HepG2 (cell line): ENCODE data around the gene ECT2. TPM values are rescaled to one million over a fixed set of nuclear protein-coding genes. Genes with fewer than 3 reads are reported as not detected.

Source experiments
- ATAC-seq: fragments of 200-7000 bp; cut with Tn5 transposase; 3 replicates; pipeline ENCODE4 v1.9.1; 2020; ENCODE audit warnings: mild to moderate bottlenecking, moderate library complexity
- BruUV-seq: library from RNA; stranded (reverse); fragments of 400-500 nt; replicated peaks from 2 replicates; lab custom pipeline; 2021; lab: Mats Ljungman, UMichigan
- CTCF ChIA-PET: fragments of 300-600 bp; formaldehyde crosslinking; extraction: SDS; loops from one replicate; lab custom pipeline; 2021; ENCODE audit warnings: low total read pairs, inconsistent platforms, low intra/inter-chr PET ratio; lab: Yijun Ruan, JAX
- POLR2A ChIA-PET: fragments of 350-600 bp; sonication (Branson Sonifier 250); formaldehyde crosslinking; loops from one replicate; lab custom pipeline; 2020; ENCODE audit warnings: antibody characterized with exemption, inconsistent platforms; lab: Yijun Ruan, JAX
- DNase-seq: peaks from one replicate; pipeline ENCODE4 v3.0.0-alpha.2; 2015; ENCODE audit warnings: low spot score
- FAIRE-seq: peaks from 3 replicates; lab custom pipeline; 2011; peaks lifted over from hg19 to GRCh38; lab: Jason Lieb, UNC
- H2AFZ ChIP-seq: one replicate; pipeline ENCODE4 v1.6.1; 2011; ENCODE audit warnings: low read length, inconsistent platforms
- H3K27ac ChIP-seq: fragments of 300-600 bp; 3 replicates; pipeline ENCODE4 v1.8.0; 2011; ENCODE audit warnings: mixed run types, mild to moderate bottlenecking, mixed read lengths, low read length, inconsistent platforms; ENCODE audit not compliant: insufficient read depth; ENCODE audit errors: extremely low read length
- H3K27me3 ChIP-seq, 2 experiments: fragments of 200-600 bp in 1 of 2; 2 replicates in 1 of 2; 3 replicates in 1 of 2; pipeline versions ENCODE4 v1.6.0 to v1.8.0; 2011; ENCODE audit warnings: low read length in 2 of 2, mild to moderate bottlenecking in 2 of 2, moderate library complexity in 2 of 2, inconsistent platforms in 1 of 2; ENCODE audit not compliant: insufficient read depth in 2 of 2, control insufficient read depth in 1 of 2
- H3K36me3 ChIP-seq, 2 experiments: fragments of 200-600 bp in 1 of 2; replicated peaks in 1 of 2; 2 replicates in 1 of 2; 3 replicates in 1 of 2; pipeline versions ENCODE4 v1.5.1 to v1.8.0; 2011; ENCODE audit warnings: low read length in 2 of 2, inconsistent platforms in 1 of 2; ENCODE audit not compliant: insufficient read depth in 2 of 2, control insufficient read depth in 1 of 2
- H3K4me1 ChIP-seq: 2 replicates; pipeline ENCODE4 v1.5.1; 2012; ENCODE audit warnings: low read length, inconsistent platforms; ENCODE audit not compliant: insufficient read depth
- H3K4me2 ChIP-seq: 2 replicates; pipeline ENCODE4 v1.6.0; 2011; ENCODE audit warnings: low read depth, low read length, inconsistent platforms
- H3K4me3 ChIP-seq, 3 experiments: fragments of 200-600 bp in 1 of 3; sonication (generic), shearing (Covaris generic) in 1 of 3; replicated peaks in 1 of 3; 2 replicates each; pipeline ENCODE4 v1.5.1; 2011 to 2016; ENCODE audit warnings: low read length in 3 of 3, inconsistent platforms in 2 of 3, low read depth in 2 of 3, mild to moderate bottlenecking in 2 of 3, control low read depth in 1 of 3, mixed read lengths in 1 of 3; ENCODE audit not compliant: insufficient read depth in 1 of 3
- H3K79me2 ChIP-seq: one replicate; pipeline ENCODE4 v1.6.1; 2011; ENCODE audit warnings: low read length, inconsistent platforms; ENCODE audit not compliant: insufficient read depth
- H3K9ac ChIP-seq: 2 replicates; pipeline ENCODE4 v1.6.0; 2011; ENCODE audit warnings: mild to moderate bottlenecking, low read depth, low read length, inconsistent platforms; ENCODE audit not compliant: insufficient read depth
- H3K9me3 ChIP-seq: 2 replicates; pipeline ENCODE4 v1.5.1; 2012; ENCODE audit warnings: mild to moderate bottlenecking, low read length
- H4K20me1 ChIP-seq: 2 replicates; pipeline ENCODE4 v1.6.0; 2011; ENCODE audit warnings: inconsistent platforms, mild to moderate bottlenecking, low read length, moderate library complexity; ENCODE audit not compliant: insufficient read depth
- CEBPB ChIP-seq: IDR thresholded peaks from 2 replicates; pipeline ENCODE4 v1.6.1; 2011; ENCODE audit warnings: low read depth, low read length, improper control_type of control experiment, borderline replicate concordance
- HMGA1 ChIP-seq: sonication (generic); formaldehyde crosslinking; conservative IDR thresholded peaks from 2 replicates; pipeline ENCODE4 v1.4.0; 2020; ENCODE audit warnings: missing genetic modification reagents
- KAT8 ChIP-seq: IDR thresholded peaks from 2 replicates; pipeline ENCODE4 v1.6.1; 2016; ENCODE audit warnings: missing genetic modification reagents, missing compliant biosample characterization
- MIER3 ChIP-seq: IDR thresholded peaks from 2 replicates; pipeline ENCODE4 v1.6.1; 2016; ENCODE audit warnings: missing compliant biosample characterization, borderline replicate concordance
- MTA3 ChIP-seq: sonication (generic); formaldehyde crosslinking; IDR thresholded peaks from 2 replicates; pipeline ENCODE4 v1.4.0; 2020; ENCODE audit warnings: missing genetic modification reagents
- NFATC3 ChIP-seq: sonication (generic); formaldehyde crosslinking; IDR thresholded peaks from 2 replicates; pipeline ENCODE4 v1.5.1; 2020; ENCODE audit warnings: mild to moderate bottlenecking, missing genetic modification reagents
- NFIC ChIP-seq: IDR thresholded peaks from 2 replicates; pipeline ENCODE4 v1.6.1; 2012; ENCODE audit warnings: mild to moderate bottlenecking, low read length, inconsistent platforms
- NFYB ChIP-seq: sonication (generic); formaldehyde crosslinking; IDR thresholded peaks from 2 replicates; pipeline ENCODE4 v1.4.0; 2020; ENCODE audit warnings: missing genetic modification reagents
- PRDM15 ChIP-seq: sonication (generic); formaldehyde crosslinking; IDR thresholded peaks from 2 replicates; pipeline ENCODE4 v1.4.0; 2020; ENCODE audit warnings: missing genetic modification reagents
- RAD51 ChIP-seq: fragments of 450-650 bp; IDR thresholded peaks from 2 replicates; pipeline ENCODE4 v1.6.1; 2016; ENCODE audit warnings: borderline replicate concordance
- RERE ChIP-seq: IDR thresholded peaks from 2 replicates; pipeline ENCODE4 v1.6.1; 2016; ENCODE audit warnings: low read depth, missing genetic modification reagents, missing compliant biosample characterization
- SNAI1 ChIP-seq: sonication (generic); formaldehyde crosslinking; IDR thresholded peaks from 2 replicates; pipeline ENCODE4 v1.5.0; 2020; ENCODE audit warnings: mild to moderate bottlenecking, missing genetic modification reagents, borderline replicate concordance
- TCF12 ChIP-seq, 2 experiments: fragments of 450-650 bp in 1 of 2; sonication (generic) in 1 of 2; formaldehyde crosslinking in 1 of 2; IDR thresholded peaks; 2 replicates each; pipeline versions ENCODE4 v1.6.1 to v1.8.0; 2017 to 2022; ENCODE audit warnings: antibody characterized with exemption in 1 of 2, mild to moderate bottlenecking in 1 of 2, missing genetic modification reagents in 1 of 2, moderate library complexity in 1 of 2
- THAP11 ChIP-seq: IDR thresholded peaks from 2 replicates; pipeline ENCODE4 v1.6.1; 2016; ENCODE audit warnings: missing biosample characterization, missing genetic modification reagents
- ZNF619 ChIP-seq: sonication (generic); formaldehyde crosslinking; IDR thresholded peaks from 2 replicates; pipeline ENCODE4 v1.4.0; 2020; ENCODE audit warnings: mild to moderate bottlenecking, missing genetic modification reagents
- ZNF879 ChIP-seq: sonication (generic); formaldehyde crosslinking; IDR thresholded peaks from 2 replicates; pipeline ENCODE4 v1.8.1; 2023; ENCODE audit warnings: missing genetic modification reagents
- ZSCAN29 ChIP-seq: sonication (generic); formaldehyde crosslinking; conservative IDR thresholded peaks from 2 replicates; pipeline ENCODE4 v1.4.0; 2020; ENCODE audit warnings: mild to moderate bottlenecking, missing genetic modification reagents
- WGBS: methylation state at CpG from one replicate; pipeline ENCODE4 v1.1.6; 2017; ENCODE audit warnings: low lambda C conversion rate; 5-methylcytosine and 5-hydroxymethylcytosine counted together
- in situ Hi-C: cut with HindIII; loops from 2 replicates; pipeline ENCODE4 v1.10.0; 2017; ENCODE audit warnings: low pct_unique_long_range_greater_than_20kb; ENCODE audit not compliant: extremely low pct_ligation_motif_present
- intact Hi-C: fragments of 100-400 bp; cut with micrococcal nuclease; formaldehyde crosslinking; loops from one replicate; pipeline ENCODE4 v1.10.0; 2022; ENCODE audit not compliant: unreplicated experiment
- polyA plus RNA-seq, 8 experiments: library from polyadenylated mRNA; depleted of rRNA in 3 of 8; stranded (reverse) in 7 of 8; unstranded in 1 of 8; fragments of >200 nt; fragmentation: Illumina TruSeq in 4 of 8; extraction: Trizol in 4 of 8; gene quantifications; 2 replicates each; pipeline versions ENCODE4 v1.2.1 to v1.2.3, GENCODE V29; 2011 to 2016; ENCODE audit warnings: low read depth in 4 of 8, missing spikeins in 1 of 8, mixed read lengths in 1 of 8; ENCODE audit not compliant: insufficient read depth in 1 of 8
- total RNA-seq, 5 experiments: library from RNA; depleted of rRNA; stranded (reverse); fragments of >200 nt; fragmentation: Illumina TruSeq; extraction: Trizol; gene quantifications; 2 replicates each; pipeline ENCODE4 v1.2.3, GENCODE V29; 2016; ENCODE audit warnings: low read depth in 1 of 5

The ECT2 gene
- total and polyA plus RNA-seq, 2 of the 13 experiments (the other 11 are each of a cell fraction or from before 2014, with no cell fraction given), result 21.6 to 52.0 TPM

DNA sequence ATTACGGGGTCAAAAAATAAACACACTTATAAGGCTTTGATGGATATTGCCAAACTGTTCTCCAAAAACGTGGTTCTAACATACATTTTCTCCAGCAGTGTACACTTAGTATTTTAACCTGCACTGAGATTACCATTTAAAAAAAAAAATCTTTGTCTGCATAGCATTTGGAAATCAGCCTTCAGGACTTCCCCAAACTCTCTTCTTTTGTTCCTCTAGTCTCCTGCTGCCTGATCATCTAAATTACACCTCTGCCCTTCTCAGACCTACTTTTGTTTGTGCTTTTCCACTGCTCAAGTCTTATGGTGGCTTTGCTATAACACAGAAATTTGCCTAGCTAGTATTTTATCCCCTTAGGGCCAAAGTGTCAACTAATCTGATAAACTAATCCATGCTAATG, 43.5 kb upstream of the ECT2 start:
- TF ChIP-seq THAP11 (CRISPR knock-in tag) (no peak), MTA3 (CRISPR knock-in tag) (no peak), NFIC (no peak), HMGA1 (no peak), TCF12 (IDR thresholded peaks at IDR 0.05) (no peak), TCF12 (CRISPR knock-in tag; IDR thresholded peaks at IDR 0.05) (no peak), PRDM15 (CRISPR knock-in tag) (no peak), ZSCAN29 (CRISPR knock-in tag) (no peak), RERE (CRISPR knock-in tag) (no peak), SNAI1 (CRISPR knock-in tag) (no peak), KAT8 (CRISPR knock-in tag) (no peak), NFATC3 (CRISPR knock-in tag) (no peak), ZNF619 (no peak), ZNF879 (CRISPR knock-in tag) (no peak), MIER3 (no peak), CEBPB (no peak), NFYB (CRISPR knock-in tag) (no peak), RAD51 (no peak)
- Histone ChIP-seq H3K27ac (no peak overlapping the region), H3K36me3 (no peaks in the 10 kb centered on the region), H3K4me3 (no peak overlapping the region), H3K9ac (no peak overlapping the region), H3K27me3 (no peaks in the 10 kb centered on the region), H3K4me2 (no peak overlapping the region), H4K20me1 (no peaks in the 10 kb centered on the region), H2AFZ (no peak overlapping the region), H3K9me3 (no peaks in the 10 kb centered on the region), H3K79me2 (peaks cover 68% of the 10 kb centered on the region), H3K4me1 (peaks cover 78% of the 10 kb centered on the region)
- WGBS, result 94% methylated on average over 2 of the region's 2 CpGs
- in situ Hi-C loops (no loop called here), intact Hi-C loops (no loop called here)
- POLR2A ChIA-PET, result interaction anchor here (2.8 kb wide), 1 partner anchor 10 kb away, joined by 11 read pairs; no protein-coding TSS in a partner anchor
- ATAC-seq, result no peak
- FAIRE-seq, result no peak
- CTCF ChIA-PET, result no interaction called here
- BruUV-seq, result no TSS peak
- DNase-seq, result no peak
